Brain microvascular endothelial cell (primary cell): Measurements from ENCODE around the gene GNB3.
A peak's percentile ranks its signal among the peaks of the same experiment; 100 is the strongest.

Experiments used
- DNase-seq: peaks from one replicate; pipeline ENCODE4 v3.0.0-alpha.2; 2020
- H3K27ac ChIP-seq: fragments of 250-450 bp; sonication (Bioruptor Pico); 2 replicates; pipeline ENCODE4 v1.5.1; 2020; ENCODE audit warnings: mild to moderate bottlenecking, moderate library complexity
- H3K27me3 ChIP-seq: fragments of 250-450 bp; sonication (Bioruptor Pico); replicated peaks from 2 replicates; pipeline ENCODE4 v1.5.1; 2020; ENCODE audit warnings: mild to moderate bottlenecking
- H3K36me3 ChIP-seq: fragments of 250-450 bp; sonication (Bioruptor Pico); replicated peaks from 2 replicates; pipeline ENCODE4 v1.5.1; 2020; ENCODE audit warnings: mild to moderate bottlenecking
- H3K4me3 ChIP-seq: 2 replicates; pipeline ENCODE4 v1.5.1; 2011; ENCODE audit warnings: low read depth, mild to moderate bottlenecking, control low read depth, low read length, moderate library complexity
- CTCF ChIP-seq: IDR thresholded peaks from 2 replicates; pipeline ENCODE4 v1.5.1; 2011; ENCODE audit warnings: low read depth, mild to moderate bottlenecking, moderate library complexity, low read length, control low read depth, inconsistent platforms; ENCODE audit errors: missing control alignments
- in situ Hi-C: cut with HindIII; loops from 2 replicates; pipeline ENCODE4 v1.10.0; 2017; ENCODE audit warnings: low sequenced_read_pairs, low pct_ligation_motif_present

GNB3 gene

GRCh38 chr12:6820166-6820565 is 20.6 kb upstream of the GNB3 start:
- in situ Hi-C loops, result no loop called here
- Histone ChIP-seq H3K27ac (no peak overlapping the region), H3K36me3 (no peaks in the 10 kb centered on the region), H3K27me3 (no peaks in the 10 kb centered on the region), H3K4me3 (no peak overlapping the region)
- no peak for TF ChIP-seq CTCF
- no peak for DNase-seq

- H3K4me3 ChIP-seq, result peak within 1 kb of the TSS; percentile 47
- H3K36me3 ChIP-seq, result no peaks in the 10 kb centered on the region
- no peaks in the 10 kb centered on the region for H3K27me3 ChIP-seq
- DNase-seq, result peak; percentile 12
- in situ Hi-C loops, result no loop called here
- no peak within 1 kb of the TSS for H3K27ac ChIP-seq
- TF ChIP-seq CTCF, result no peak
Observed at GRCh38 chr12:6821591-6822425, 18.9 kb upstream of the GNB3 start, which contains the start of gene GPR162. Gene GPR162, plus strand, starts transcription at chr12:6821821. Its CDS starts 2,078 bp downstream, at chr12:6823899.

GRCh38 chr12:6822426-6823135 is 18.1 kb upstream of the GNB3 start:
- TF ChIP-seq CTCF, result no peak
- no peak overlapping the region for H3K27ac ChIP-seq
- H3K27me3 ChIP-seq, result no peaks in the 10 kb centered on the region
- no peak overlapping the region for H3K4me3 ChIP-seq
- no peak for DNase-seq
- no peaks in the 10 kb centered on the region for H3K36me3 ChIP-seq
- in situ Hi-C loops, result no loop called here

GRCh38 chr12:6823182-6824084 is 17.3 kb upstream of the GNB3 start:
- no peak overlapping the region for H3K27ac ChIP-seq
- H3K4me3 ChIP-seq, result no peak overlapping the region
- no peak for DNase-seq
- no peak for TF ChIP-seq CTCF
- no peaks in the 10 kb centered on the region for H3K27me3 ChIP-seq
- H3K36me3 ChIP-seq, result no peaks in the 10 kb centered on the region
- in situ Hi-C loops, result no loop called here

- DNase-seq, result no peak
- in situ Hi-C loops, result no loop called here
- Histone ChIP-seq H3K27me3 (no peaks in the 10 kb centered on the region), H3K4me3 (no peak overlapping the region), H3K36me3 (no peaks in the 10 kb centered on the region), H3K27ac (no peak overlapping the region)
- TF ChIP-seq CTCF, result no peak
Observed at GRCh38 chr12:6824085-6824775, 16.5 kb upstream of the GNB3 start.
